ENCODE measurements around the gene CLASRP.

DNA sequence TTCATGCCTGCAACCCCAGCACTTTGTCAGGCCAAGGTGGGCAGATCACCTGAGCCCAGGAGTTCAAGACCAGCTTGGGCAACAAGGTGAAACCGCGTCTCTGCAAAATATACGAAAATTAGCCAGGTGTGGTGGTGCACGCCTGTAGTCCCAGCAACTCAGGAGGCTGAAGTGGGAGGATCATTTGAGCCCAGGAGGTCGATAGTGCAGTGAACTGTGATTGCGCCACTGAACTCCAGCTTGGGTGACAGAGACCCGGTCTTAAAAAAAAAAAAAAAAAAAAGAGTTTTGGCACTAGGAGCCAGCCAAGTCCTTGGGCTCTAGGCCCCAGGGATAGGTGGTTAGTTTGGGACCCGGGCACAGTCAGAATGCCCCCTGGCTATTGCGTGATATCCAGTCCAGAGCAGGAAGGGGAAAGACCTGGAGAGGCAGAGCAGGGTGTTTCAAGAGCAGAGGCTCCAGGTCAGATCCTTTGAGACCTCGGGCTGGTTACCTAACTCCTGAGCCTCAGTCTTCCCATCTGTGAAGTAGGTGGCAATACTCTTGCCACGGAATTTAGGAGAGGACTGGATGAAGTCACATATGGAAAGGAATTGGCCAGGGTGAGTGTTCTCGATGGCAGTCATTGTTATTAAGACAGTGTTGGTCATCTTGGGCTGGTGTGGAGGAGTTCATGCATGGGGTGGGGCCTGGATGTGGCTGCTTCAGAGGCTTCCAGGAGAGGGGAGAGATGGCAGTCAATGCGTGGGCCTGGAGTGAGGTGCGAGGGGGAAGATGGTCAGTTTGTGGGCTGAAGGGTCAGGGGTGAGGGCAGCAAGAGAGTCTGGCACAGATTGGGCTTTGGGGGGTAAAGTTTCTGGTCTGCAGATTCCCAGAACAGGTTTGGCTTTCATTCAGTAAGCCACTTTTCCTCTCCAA, 56.9 kb downstream of the CLASRP start:
- TF ChIP-seq POLR2A (IDR thresholded peaks at IDR 0.05; ENCODE audit: low read length) (no peak), GATA1 (IDR thresholded peaks at IDR 0.05; ENCODE audit: low read depth, low read length) (no peak)

All from erythroblast (primary cell).